Frontal cortex (tissue), 1 donor: ENCODE results near the gene ATP1A1. TPM values are rescaled to one million over a fixed set of nuclear protein-coding genes. Genes with fewer than 3 reads are reported as not detected.

Experiments
- small RNA-seq: library from RNA; depleted of rRNA; stranded (forward); fragments of <200 nt; gene quantifications from one replicate; pipeline ENCODE3, GENCODE V24; 2014
- total RNA-seq: library from RNA; depleted of rRNA; stranded (reverse); fragments of >200 nt; gene quantifications from one replicate; pipeline ENCODE4 v1.2.3, GENCODE V29; 2014

The ATP1A1 gene
- total RNA-seq, 1 donor from 2014 or later: 79.9 TPM

Small RNA genes lying within 50 kb of the gene (small RNA-seq; reads per million reads assigned to genes)
- not detected for gene RF00019
- gene RNU6-817P: not detected

Other genes starting within 250 kb of the ATP1A1 start
- 6.1 TPM for gene CD58, start 197.8 kb downstream of the ATP1A1 start, total RNA-seq